ENCODE data around the gene MRPS14.

Gene MRPS14

DNA sequence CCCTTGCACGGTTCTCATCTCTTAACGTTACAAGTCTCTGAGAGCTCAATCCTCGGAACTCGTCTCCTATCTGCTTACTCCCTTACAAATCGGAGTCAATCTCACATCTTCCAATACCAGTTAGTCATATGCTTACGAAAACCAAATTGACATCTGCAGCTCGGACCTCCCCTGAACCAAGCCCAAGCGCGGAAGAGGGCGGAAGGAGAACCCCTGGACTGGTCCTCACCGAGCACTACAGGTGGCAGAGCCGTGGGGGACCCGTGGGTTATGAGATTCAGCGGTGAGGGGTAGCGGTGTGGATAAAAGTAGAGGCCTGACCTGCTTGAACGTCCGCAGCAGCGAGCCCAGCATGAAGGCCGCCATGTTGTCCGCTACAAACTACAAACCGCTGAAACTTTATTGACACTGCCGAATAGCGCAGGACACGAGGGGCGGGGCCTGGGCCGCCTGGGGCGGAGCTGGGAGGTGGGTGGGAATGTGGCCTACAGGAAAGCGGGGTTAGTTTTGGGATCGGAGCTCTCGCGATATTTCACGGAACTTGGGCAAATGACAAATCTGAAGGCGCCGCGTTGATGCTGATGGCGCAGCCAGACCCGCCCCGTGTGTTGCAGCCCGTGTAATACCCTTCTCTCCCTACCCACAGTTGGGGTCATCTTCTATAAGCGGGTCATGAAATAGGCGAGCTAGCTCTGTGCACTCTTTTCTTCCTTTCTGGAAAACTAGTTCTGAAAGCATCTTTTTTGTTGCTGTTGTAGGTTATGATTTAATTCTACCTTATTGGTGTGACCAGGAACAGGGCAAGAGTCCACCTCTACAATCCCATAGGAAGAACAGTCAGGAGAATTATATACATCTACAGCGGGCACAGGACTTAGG is at the start of gene MRPS14:
Gene MRPS14, minus strand, starts transcription at position 383 of the 879 bp plus-strand sequence. Its CDS starts 17 bp downstream, at position 366.
- CTCF ChIA-PET = interaction anchor here (1.2 to 1.9 kb wide), 2 partner anchors 123 to 129 kb away, joined by 3 to 8 read pairs; no protein-coding TSS in a partner anchor
- POLR2A ChIA-PET = interaction anchor here (0.5 to 2.7 kb wide), 18 partner anchors 8 to 819 kb away, joined by 3 to 43 read pairs (median 4); partner anchors contain the start of gene CACYBP
- peak; percentile 98 for DNase-seq (ENCODE audit: extremely low spot score)
- TF ChIP-seq ELF4 (IDR thresholded peaks at IDR 0.05) (peak; percentile 25; the same call in 1 of the 2 replicates), FOXA1 (IDR thresholded peaks at IDR 0.05) (no peak), TARDBP (IDR thresholded peaks at IDR 0.05) (no peak), SUZ12 (IDR thresholded peaks at IDR 0.05) (no peak), BHLHE40 (IDR thresholded peaks at IDR 0.05; ENCODE audit: borderline replicate concordance) (no peak), CTBP1 (IDR thresholded peaks at IDR 0.05; ENCODE audit: borderline replicate concordance) (no peak; the same call in 1 of the 2 replicates), FOXM1 (IDR thresholded peaks at IDR 0.05; ENCODE audit: borderline replicate concordance) (no peak), HDGF (IDR thresholded peaks at IDR 0.05; ENCODE audit: borderline replicate concordance) (0 out of 2 replicates have a peak, but pooled peaks have one; percentile 62), NFRKB (IDR thresholded peaks at IDR 0.05) (peak; percentile 73), ZNF384 (IDR thresholded peaks at IDR 0.05) (peak; percentile 65; the same call in 1 of the 2 replicates), LEF1 (IDR thresholded peaks at IDR 0.05; ENCODE audit: borderline replicate concordance) (no peak), ARNT (IDR thresholded peaks at IDR 0.05) (no peak), L3MBTL2 (conservative IDR thresholded peaks at IDR 0.05) (peak; percentile 59), SP1 (IDR thresholded peaks at IDR 0.05) (peak; percentile 69; the same call in 1 of the 2 replicates), FOXK2 (IDR thresholded peaks at IDR 0.05) (peak; percentile 64; the same call in 1 of the 2 replicates)
- TF ChIP-seq, protein P1, sequence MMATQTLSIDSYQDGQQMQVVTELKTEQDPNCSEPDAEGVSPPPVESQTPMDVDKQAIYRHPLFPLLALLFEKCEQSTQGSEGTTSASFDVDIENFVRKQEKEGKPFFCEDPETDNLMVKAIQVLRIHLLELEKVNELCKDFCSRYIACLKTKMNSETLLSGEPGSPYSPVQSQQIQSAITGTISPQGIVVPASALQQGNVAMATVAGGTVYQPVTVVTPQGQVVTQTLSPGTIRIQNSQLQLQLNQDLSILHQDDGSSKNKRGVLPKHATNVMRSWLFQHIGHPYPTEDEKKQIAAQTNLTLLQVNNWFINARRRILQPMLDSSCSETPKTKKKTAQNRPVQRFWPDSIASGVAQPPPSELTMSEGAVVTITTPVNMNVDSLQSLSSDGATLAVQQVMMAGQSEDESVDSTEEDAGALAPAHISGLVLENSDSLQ (IDR thresholded peaks at IDR 0.05) = no peak

GRCh38 chr1:175072099-175072951 is 49.1 kb upstream of the MRPS14 start:
- no peak for TF ChIP-seq FOXA1 (IDR thresholded peaks at IDR 0.05)
- TF ChIP-seq BHLHE40 (IDR thresholded peaks at IDR 0.05; ENCODE audit: borderline replicate concordance) = no peak
- TF ChIP-seq, protein P1 (IDR thresholded peaks at IDR 0.05) = no peak
- no peak for TF ChIP-seq FOXK2 (IDR thresholded peaks at IDR 0.05)
- TF ChIP-seq NFRKB (IDR thresholded peaks at IDR 0.05) = no peak
- peak; percentile 98 for TF ChIP-seq L3MBTL2 (conservative IDR thresholded peaks at IDR 0.05)
- TF ChIP-seq HDGF (IDR thresholded peaks at IDR 0.05; ENCODE audit: borderline replicate concordance) = no peak
- no peak for TF ChIP-seq LEF1 (IDR thresholded peaks at IDR 0.05; ENCODE audit: borderline replicate concordance)
- TF ChIP-seq SP1 (IDR thresholded peaks at IDR 0.05) = no peak
- ChIA-PET CTCF (no interaction called here), POLR2A (interaction anchor here (2.1 kb wide), 1 partner anchor 49 kb away, joined by 5 read pairs; the partner anchor contains the start of gene MRPS14)
- DNase-seq (ENCODE audit: extremely low spot score) = peak; percentile 44

DNA sequence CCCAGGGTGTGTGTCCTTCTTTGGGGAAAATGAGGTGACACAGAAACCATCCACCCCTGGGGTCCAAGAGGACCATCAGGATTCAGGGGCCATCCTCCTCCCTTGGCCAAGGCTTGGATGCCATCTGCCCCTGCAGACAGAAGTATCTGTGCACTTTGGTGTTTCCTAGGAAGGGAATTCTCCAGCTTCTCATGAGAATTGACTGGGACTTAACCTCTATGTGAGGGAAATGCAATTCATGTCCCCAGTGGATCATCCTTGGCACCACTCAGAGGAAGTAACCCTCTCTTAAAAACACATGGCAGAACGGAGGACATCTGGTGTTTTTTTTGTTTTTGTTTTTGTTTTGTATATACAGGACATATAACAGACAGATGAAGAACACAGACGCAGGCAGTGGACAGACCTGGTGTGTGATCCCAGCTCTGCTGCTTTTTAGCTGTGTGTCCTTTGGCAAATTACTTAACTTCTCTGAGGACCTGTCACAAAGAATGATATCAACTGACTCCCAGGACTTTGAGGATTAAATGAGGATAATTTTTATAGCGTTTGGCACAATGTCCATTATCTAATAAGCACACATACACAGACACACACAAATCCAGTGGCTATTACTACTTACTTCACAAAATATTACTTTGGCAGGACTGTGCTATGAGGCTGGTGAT is 48.2 kb upstream of the MRPS14 start:
- TF ChIP-seq HDGF (IDR thresholded peaks at IDR 0.05; ENCODE audit: borderline replicate concordance) (no peak), TARDBP (IDR thresholded peaks at IDR 0.05) (no peak), CTBP1 (IDR thresholded peaks at IDR 0.05; ENCODE audit: borderline replicate concordance) (no peak), L3MBTL2 (conservative IDR thresholded peaks at IDR 0.05) (no peak), FOXA1 (IDR thresholded peaks at IDR 0.05) (no peak), LEF1 (IDR thresholded peaks at IDR 0.05; ENCODE audit: borderline replicate concordance) (no peak), ARNT (IDR thresholded peaks at IDR 0.05) (no peak), ELF4 (IDR thresholded peaks at IDR 0.05) (no peak), BHLHE40 (IDR thresholded peaks at IDR 0.05; ENCODE audit: borderline replicate concordance) (no peak), ZNF384 (IDR thresholded peaks at IDR 0.05) (no peak)
- ChIA-PET POLR2A (interaction anchor here (2.1 kb wide), 1 partner anchor 48 kb away, joined by 5 read pairs; the partner anchor contains the start of gene MRPS14), CTCF (no interaction called here)
- no peak for DNase-seq (ENCODE audit: extremely low spot score)

DNA sequence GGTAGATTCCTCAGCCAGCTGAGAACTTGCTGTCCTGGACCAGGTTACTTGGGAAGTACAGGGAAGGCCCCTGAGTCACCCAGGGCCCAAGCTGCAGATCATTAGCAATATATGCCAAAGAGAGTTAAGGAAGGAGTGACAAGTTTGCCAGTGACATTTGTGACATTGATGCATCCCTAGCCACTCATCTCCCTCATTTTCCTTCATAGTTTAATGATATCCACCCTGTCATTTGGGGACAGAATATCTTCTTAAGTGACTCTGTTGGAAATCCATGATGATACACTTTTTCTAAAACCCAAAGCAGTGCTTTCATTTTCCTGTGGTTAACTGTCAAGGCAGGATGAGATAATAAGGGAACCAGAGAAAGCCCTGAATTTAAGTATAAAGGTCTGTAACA is 47.6 kb upstream of the MRPS14 start:
- POLR2A ChIA-PET = interaction anchor here (2.1 kb wide), 1 partner anchor 48 kb away, joined by 5 read pairs; the partner anchor contains the start of gene MRPS14
- CTCF ChIA-PET = no interaction called here
- no peak for DNase-seq (ENCODE audit: extremely low spot score)
- TF ChIP-seq SP1 (IDR thresholded peaks at IDR 0.05) = no peak
- TF ChIP-seq, protein P1 (IDR thresholded peaks at IDR 0.05) = no peak
- no peak for TF ChIP-seq FOXA1 (IDR thresholded peaks at IDR 0.05)
- TF ChIP-seq FOXK2 (IDR thresholded peaks at IDR 0.05) = no peak
- no peak for TF ChIP-seq L3MBTL2 (conservative IDR thresholded peaks at IDR 0.05)
- no peak for TF ChIP-seq ARNT (IDR thresholded peaks at IDR 0.05)
- no peak for TF ChIP-seq TARDBP (IDR thresholded peaks at IDR 0.05)
- no peak for TF ChIP-seq ELF4 (IDR thresholded peaks at IDR 0.05)
- TF ChIP-seq NFRKB (IDR thresholded peaks at IDR 0.05) = no peak
- no peak for TF ChIP-seq SUZ12 (IDR thresholded peaks at IDR 0.05)
- no peak for TF ChIP-seq LEF1 (IDR thresholded peaks at IDR 0.05; ENCODE audit: borderline replicate concordance)
- no peak for TF ChIP-seq ZNF384 (IDR thresholded peaks at IDR 0.05)
- no peak for TF ChIP-seq BHLHE40 (IDR thresholded peaks at IDR 0.05; ENCODE audit: borderline replicate concordance)
- no peak for TF ChIP-seq HDGF (IDR thresholded peaks at IDR 0.05; ENCODE audit: borderline replicate concordance)
- TF ChIP-seq CTBP1 (IDR thresholded peaks at IDR 0.05; ENCODE audit: borderline replicate concordance) = no peak
- no peak for TF ChIP-seq FOXM1 (IDR thresholded peaks at IDR 0.05; ENCODE audit: borderline replicate concordance)

Data from HEK293T (cell line).